WTC11 (cell line): Measurements from ENCODE around the gene PWP1. TPM values are rescaled to one million over a fixed set of nuclear protein-coding genes. Genes with fewer than 3 reads are reported as not detected.

Experiments used
- ATAC-seq: fragments of 200-7000 bp; cut with Tn5 transposase; 2 replicates; pipeline ENCODE4 v1.10.0; 2021; ENCODE audit warnings: mild to moderate bottlenecking, moderate library complexity
- CTCF ChIA-PET: fragments of 300-600 bp; sonication (Branson Sonifier 250); formaldehyde crosslinking; loops from one replicate; lab custom pipeline; 2021; ENCODE audit warnings: antibody characterized with exemption; lab: Charles Lee
- POLR2A ChIA-PET: fragments of 350-600 bp; sonication (Branson Sonifier 250); formaldehyde crosslinking; loops from one replicate; lab custom pipeline; 2021; ENCODE audit warnings: antibody characterized with exemption; lab: Charles Lee
- DNase-seq: peaks from one replicate; pipeline ENCODE4 v3.0.0; 2021; ENCODE audit warnings: low spot score
- H3K27ac Mint-ChIP-seq: 2 replicates; pipeline ENCODE4 v1.8.0; 2021; ENCODE audit warnings: mixed read lengths
- H3K27me3 Mint-ChIP-seq: 2 replicates; pipeline ENCODE4 v1.8.0; 2021; ENCODE audit warnings: low read depth, mild to moderate bottlenecking, moderate library complexity, mixed read lengths
- H3K36me3 Mint-ChIP-seq: 2 replicates; pipeline ENCODE4 v1.8.0; 2021; ENCODE audit warnings: mixed read lengths
- H3K4me1 Mint-ChIP-seq: 2 replicates; pipeline ENCODE4 v1.8.0; 2022; ENCODE audit warnings: mixed read lengths
- H3K4me3 Mint-ChIP-seq: 2 replicates; pipeline ENCODE4 v1.8.0; 2021; ENCODE audit warnings: mild to moderate bottlenecking, moderate library complexity, mixed read lengths
- H3K9me3 Mint-ChIP-seq: 2 replicates; pipeline ENCODE4 v1.8.0; 2021; ENCODE audit warnings: mixed read lengths
- ARID4B ChIP-seq: sonication (generic); formaldehyde crosslinking; IDR thresholded peaks from 2 replicates; pipeline ENCODE4 v1.8.0; 2023; ENCODE audit warnings: missing genetic modification reagents, mild to moderate bottlenecking, borderline replicate concordance
- ATF2 ChIP-seq: sonication (generic); formaldehyde crosslinking; IDR thresholded peaks from 2 replicates; pipeline ENCODE4 v1.8.1; 2022; ENCODE audit warnings: low read depth, missing genetic modification reagents, borderline replicate concordance
- CTCF ChIP-seq: fragments of 200-600 bp; IDR thresholded peaks from 2 replicates; pipeline ENCODE4 v1.8.0; 2022; ENCODE audit warnings: antibody characterized with exemption
- E2F1 ChIP-seq: sonication (generic); formaldehyde crosslinking; IDR thresholded peaks from 2 replicates; pipeline ENCODE4 v1.8.0; 2022; ENCODE audit warnings: mild to moderate bottlenecking, missing genetic modification reagents
- FOXK1 ChIP-seq: sonication (generic); formaldehyde crosslinking; IDR thresholded peaks from 2 replicates; pipeline ENCODE4 v1.8.0; 2022; ENCODE audit warnings: mild to moderate bottlenecking, moderate library complexity, missing genetic modification reagents
- GABPB1 ChIP-seq: sonication (generic); formaldehyde crosslinking; IDR thresholded peaks from 2 replicates; pipeline ENCODE4 v1.8.1; 2023; ENCODE audit warnings: mild to moderate bottlenecking, missing genetic modification reagents
- GRHL2 ChIP-seq: fragments of 250-450 bp; sonication (Bioruptor Pico); IDR thresholded peaks from 2 replicates; pipeline ENCODE4 v1.8.0; 2022; ENCODE audit warnings: mild to moderate bottlenecking, moderate library complexity; ENCODE audit not compliant: insufficient replicate concordance, severe bottlenecking
- JAZF1 ChIP-seq: fragments of 250-450 bp; sonication (Bioruptor Pico); IDR thresholded peaks from 2 replicates; pipeline ENCODE4 v1.9.0; 2021; ENCODE audit warnings: moderate library complexity, mild to moderate bottlenecking, inconsistent platforms
- JUN ChIP-seq: sonication (generic); formaldehyde crosslinking; IDR thresholded peaks from 2 replicates; pipeline ENCODE4 v1.8.0; 2023; ENCODE audit warnings: mild to moderate bottlenecking, missing genetic modification reagents
- MAX ChIP-seq: sonication (generic); formaldehyde crosslinking; IDR thresholded peaks from 2 replicates; pipeline ENCODE4 v1.8.0; 2022; ENCODE audit warnings: mild to moderate bottlenecking, missing genetic modification reagents
- NR1H2 ChIP-seq: sonication (generic); formaldehyde crosslinking; IDR thresholded peaks from 2 replicates; pipeline ENCODE4 v1.9.0; 2021; ENCODE audit warnings: mild to moderate bottlenecking, moderate library complexity, missing genetic modification reagents
- OVOL2 ChIP-seq: fragments of 250-450 bp; sonication (Bioruptor Pico); IDR thresholded peaks from 2 replicates; pipeline ENCODE4 v1.9.0; 2021; ENCODE audit warnings: mild to moderate bottlenecking, borderline replicate concordance
- PRDM15 ChIP-seq: sonication (generic); formaldehyde crosslinking; IDR thresholded peaks from 2 replicates; pipeline ENCODE4 v1.8.0; 2022; ENCODE audit warnings: missing genetic modification reagents
- SOX15 ChIP-seq: fragments of 250-450 bp; sonication (Bioruptor Pico); IDR thresholded peaks from 2 replicates; pipeline ENCODE4 v1.9.0; 2021; ENCODE audit warnings: mild to moderate bottlenecking
- SP1 ChIP-seq: sonication (generic); formaldehyde crosslinking; conservative IDR thresholded peaks from 2 replicates; pipeline ENCODE4 v1.8.1; 2022; ENCODE audit warnings: missing genetic modification reagents
- ZBTB43 ChIP-seq: sonication (generic); formaldehyde crosslinking; IDR thresholded peaks from 2 replicates; pipeline ENCODE4 v1.8.1; 2023; ENCODE audit warnings: mild to moderate bottlenecking, missing genetic modification reagents
- ZNF396 ChIP-seq: fragments of 250-450 bp; sonication (Bioruptor Pico); IDR thresholded peaks from 2 replicates; pipeline ENCODE4 v1.8.0; 2021; ENCODE audit warnings: mild to moderate bottlenecking, moderate library complexity, borderline replicate concordance
- ZNF416 ChIP-seq: fragments of 250-450 bp; sonication (Bioruptor Pico); IDR thresholded peaks from 2 replicates; pipeline ENCODE4 v1.9.0; 2021; ENCODE audit warnings: mild to moderate bottlenecking, inconsistent platforms
- total RNA-seq: library from RNA; stranded (reverse); gene quantifications from 3 replicates; pipeline ENCODE4 v1.2.3, GENCODE V29; 2021

The PWP1 gene
- total RNA-seq, 1 experiment from 2014 or later, result 54.2 TPM

GRCh38 chr12:107734139-107734538 lies 48.5 kb downstream of the PWP1 start:
- H3K36me3 Mint-ChIP-seq, result peaks cover 47% of the 10 kb centered on the region
- H3K27me3 Mint-ChIP-seq, result no peaks in the 10 kb centered on the region
- ChIA-PET POLR2A (no interaction called here), CTCF (no interaction called here)
- ATAC-seq (no peak), DNase-seq (no peak)
- no peaks in the 10 kb centered on the region for H3K4me1 Mint-ChIP-seq
- H3K27ac Mint-ChIP-seq, result no peak overlapping the region
- TF ChIP-seq JAZF1, result no peak
- TF ChIP-seq ZNF416 (CRISPR knock-in tag), result no peak
- no peak for TF ChIP-seq ATF2 (CRISPR knock-in tag)
- no peak for TF ChIP-seq OVOL2 (CRISPR knock-in tag)
- no peak for TF ChIP-seq SOX15 (CRISPR knock-in tag)
- no peak for TF ChIP-seq MAX (CRISPR knock-in tag)
- no peak for TF ChIP-seq GRHL2 (CRISPR knock-in tag)
- no peak for TF ChIP-seq E2F1
- no peak overlapping the region for H3K4me3 Mint-ChIP-seq
- H3K9me3 Mint-ChIP-seq, result no peaks in the 10 kb centered on the region

GRCh38 chr12:107735763-107736162 lies 50.2 kb downstream of the PWP1 start:
- H3K4me1 Mint-ChIP-seq, result no peaks in the 10 kb centered on the region
- no peak overlapping the region for H3K27ac Mint-ChIP-seq
- ATAC-seq, result no peak
- peaks cover 58% of the 10 kb centered on the region for H3K36me3 Mint-ChIP-seq
- no peak overlapping the region for H3K4me3 Mint-ChIP-seq
- POLR2A ChIA-PET, result no interaction called here
- TF ChIP-seq NR1H2 (CRISPR knock-in tag), result no peak
- no peak for TF ChIP-seq GABPB1 (CRISPR knock-in tag)
- no peak for TF ChIP-seq ZBTB43 (CRISPR knock-in tag)
- TF ChIP-seq CTCF, result no peak
- TF ChIP-seq JUN, result no peak
- no peak for TF ChIP-seq SP1 (CRISPR knock-in tag)
- no peak for TF ChIP-seq ZNF396 (CRISPR knock-in tag)
- TF ChIP-seq ARID4B (CRISPR knock-in tag), result no peak
- no peak for TF ChIP-seq PRDM15 (CRISPR knock-in tag)
- TF ChIP-seq FOXK1 (CRISPR knock-in tag), result no peak
- TF ChIP-seq, all 79 proteins: peak for 0
- H3K27me3 Mint-ChIP-seq, result no peaks in the 10 kb centered on the region
- no peak for DNase-seq
- H3K9me3 Mint-ChIP-seq, result no peaks in the 10 kb centered on the region
- CTCF ChIA-PET, result no interaction called here
